Calu3 (cell line): ENCODE results near the gene TRUB2. TPM values are rescaled to one million over a fixed set of nuclear protein-coding genes. Genes with fewer than 3 reads are reported as not detected.

Source experiments
- BruUV-seq: library from RNA; stranded (reverse); fragments of 400-500 nt; replicated peaks from 2 replicates; lab custom pipeline; 2021; lab: Mats Ljungman, UMichigan
- CTCF ChIA-PET: fragments of 300-600 bp; sonication (Branson Sonifier 250); formaldehyde crosslinking; loops from one replicate; lab custom pipeline; 2022; ENCODE audit warnings: antibody characterized with exemption; lab: Charles Lee
- DNase-seq: peaks from one replicate; pipeline ENCODE4 v3.0.0; 2022
- H3K27ac Mint-ChIP-seq: one replicate; pipeline ENCODE4 v1.8.0; 2022; ENCODE audit warnings: mixed read lengths; ENCODE audit not compliant: unreplicated experiment
- H3K27me3 Mint-ChIP-seq: one replicate; pipeline ENCODE4 v1.8.0; 2022; ENCODE audit warnings: mixed read lengths; ENCODE audit not compliant: unreplicated experiment
- H3K36me3 Mint-ChIP-seq: one replicate; pipeline ENCODE4 v1.8.0; 2022; ENCODE audit warnings: mild to moderate bottlenecking, moderate library complexity, mixed read lengths; ENCODE audit not compliant: insufficient read depth, unreplicated experiment
- H3K4me1 Mint-ChIP-seq: one replicate; pipeline ENCODE4 v1.8.0; 2022; ENCODE audit warnings: mild to moderate bottlenecking, low read depth, mixed read lengths; ENCODE audit not compliant: unreplicated experiment
- H3K4me3 Mint-ChIP-seq: one replicate; pipeline ENCODE4 v1.8.0; 2022; ENCODE audit warnings: mild to moderate bottlenecking, low read depth, moderate library complexity, mixed read lengths; ENCODE audit not compliant: unreplicated experiment
- H3K9me3 Mint-ChIP-seq: one replicate; pipeline ENCODE4 v1.8.0; 2022; ENCODE audit warnings: low read depth, mixed read lengths; ENCODE audit not compliant: unreplicated experiment
- CTCF ChIP-seq: fragments of 200-600 bp; IDR thresholded peaks from one replicate; pipeline ENCODE4 v1.8.0; 2022; ENCODE audit warnings: antibody characterized with exemption; ENCODE audit not compliant: unreplicated experiment
- intact Hi-C: fragments of 100-400 bp; cut with micrococcal nuclease; formaldehyde crosslinking; loops from one replicate; pipeline ENCODE4 v1.10.0; 2022; ENCODE audit not compliant: unreplicated experiment
- total RNA-seq: library from RNA; stranded (reverse); gene quantifications from 2 replicates; pipeline ENCODE4 v1.2.3, GENCODE V29; 2022

Gene TRUB2
- total RNA-seq, 1 experiment from 2014 or later = 22.5 TPM

GRCh38 chr9:128370367-128370751 is 48.1 kb upstream of the TRUB2 start:
- peak overlapping the region; percentile 95 for H3K27ac Mint-ChIP-seq
- no peaks in the 10 kb centered on the region for H3K27me3 Mint-ChIP-seq
- H3K4me3 Mint-ChIP-seq = peak overlapping the region; percentile 79
- no peak for TF ChIP-seq CTCF
- CTCF ChIA-PET = interaction anchor here (2.7 kb wide), 1 partner anchor 8 kb away, joined by 8 read pairs; no protein-coding TSS in a partner anchor
- intact Hi-C loops = no loop called here
- H3K36me3 Mint-ChIP-seq = peaks cover 22% of the 10 kb centered on the region
- no peak for DNase-seq
- BruUV-seq = no TSS peak
- no peaks in the 10 kb centered on the region for H3K9me3 Mint-ChIP-seq
- H3K4me1 Mint-ChIP-seq = peaks cover 32% of the 10 kb centered on the region

- no peak overlapping the region for H3K27ac Mint-ChIP-seq
- intact Hi-C loops = no loop called here
- no TSS peak for BruUV-seq
- H3K27me3 Mint-ChIP-seq = no peaks in the 10 kb centered on the region
- no peak overlapping the region for H3K4me3 Mint-ChIP-seq
- TF ChIP-seq CTCF = no peak
- CTCF ChIA-PET = interaction anchor here (2.7 kb wide), 1 partner anchor 7 kb away, joined by 8 read pairs; no protein-coding TSS in a partner anchor
- DNase-seq = no peak
- H3K4me1 Mint-ChIP-seq = peaks cover 32% of the 10 kb centered on the region
- H3K36me3 Mint-ChIP-seq = peaks cover 22% of the 10 kb centered on the region
- no peaks in the 10 kb centered on the region for H3K9me3 Mint-ChIP-seq
Measured at GRCh38 chr9:128369024-128369706, 46.9 kb upstream of the TRUB2 start.

- Mint-ChIP-seq H3K4me3 (no peak overlapping the region), H3K9me3 (no peaks in the 10 kb centered on the region), H3K27ac (no peak overlapping the region), H3K36me3 (peaks cover 14% of the 10 kb centered on the region), H3K27me3 (no peaks in the 10 kb centered on the region), H3K4me1 (peaks cover 16% of the 10 kb centered on the region)
- BruUV-seq = no TSS peak
- intact Hi-C loops = no loop called here
- TF ChIP-seq CTCF = no peak
- CTCF ChIA-PET = no interaction called here
- no peak for DNase-seq
Measured at GRCh38 chr9:128365525-128365924, 43.3 kb upstream of the TRUB2 start.

GRCh38 chr9:128362774-128363173 is 40.5 kb upstream of the TRUB2 start:
- Mint-ChIP-seq H3K4me1 (peaks cover 8% of the 10 kb centered on the region), H3K27me3 (no peaks in the 10 kb centered on the region), H3K27ac (no peak overlapping the region), H3K36me3 (peaks cover 12% of the 10 kb centered on the region), H3K9me3 (no peaks in the 10 kb centered on the region), H3K4me3 (no peak overlapping the region)
- no peak for DNase-seq
- intact Hi-C loops = loop anchor here (5.0 kb wide), 1 partner anchor 50 kb away; no protein-coding TSS in a partner anchor
- CTCF ChIA-PET = interaction anchor here (0.8 to 1.9 kb wide), 8 partner anchors 8 to 179 kb away, joined by 3 to 13 read pairs (median 6); partner anchors contain the start of genes CERCAM and URM1
- TF ChIP-seq CTCF = no peak
- BruUV-seq = no TSS peak
